GM19455 (cell line): ENCODE data around the gene HAO1.

Experiments
- ATAC-seq: cut with Tn5 transposase; IDR thresholded peaks from one replicate; pipeline ENCODE4 v1.9.1; 2021; ENCODE audit not compliant: unreplicated experiment

The HAO1 gene

DNA sequence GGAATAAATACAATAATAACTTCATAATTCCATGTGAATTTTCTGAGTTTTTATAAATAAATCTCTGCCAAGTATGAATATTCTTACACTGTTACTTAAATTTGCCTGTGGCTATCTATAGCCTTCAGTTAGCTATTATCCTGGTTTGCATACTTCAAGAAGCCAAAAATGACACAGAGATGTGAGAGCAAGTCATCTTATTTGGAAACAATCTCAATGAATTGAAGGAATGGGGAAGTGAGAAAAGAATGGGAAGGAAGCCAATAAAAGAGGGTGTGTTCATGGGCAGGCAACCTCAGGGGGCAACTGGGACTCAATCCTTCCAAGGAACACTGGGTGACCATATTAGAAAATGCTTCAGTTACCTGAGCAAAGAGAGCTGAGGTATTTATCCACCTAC, 9.9 kb downstream of the HAO1 start:
- no peak for ATAC-seq

- no peak for ATAC-seq
Observed at GRCh38 chr20:7926767-7927166, 13.5 kb downstream of the HAO1 start.

DNA sequence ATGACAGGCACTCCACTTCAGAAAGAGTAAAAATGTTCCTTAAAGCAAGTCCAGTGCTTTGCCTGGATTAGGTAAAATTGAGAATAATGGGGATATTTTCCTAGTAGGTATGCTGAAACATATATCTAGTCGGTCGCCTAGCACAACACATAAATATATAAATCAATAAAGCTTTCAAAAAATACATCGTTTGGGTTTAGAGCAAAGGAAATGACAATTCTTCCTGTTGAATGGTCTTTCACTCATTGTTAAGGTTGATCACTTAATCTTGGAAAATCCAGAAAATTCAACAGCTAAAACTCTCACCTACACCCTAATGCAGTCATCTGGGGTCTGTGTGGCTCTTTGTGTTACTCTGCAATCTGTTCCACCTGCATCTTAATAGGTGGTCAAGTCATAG, 13.9 kb downstream of the HAO1 start:
- no peak for ATAC-seq

DNA sequence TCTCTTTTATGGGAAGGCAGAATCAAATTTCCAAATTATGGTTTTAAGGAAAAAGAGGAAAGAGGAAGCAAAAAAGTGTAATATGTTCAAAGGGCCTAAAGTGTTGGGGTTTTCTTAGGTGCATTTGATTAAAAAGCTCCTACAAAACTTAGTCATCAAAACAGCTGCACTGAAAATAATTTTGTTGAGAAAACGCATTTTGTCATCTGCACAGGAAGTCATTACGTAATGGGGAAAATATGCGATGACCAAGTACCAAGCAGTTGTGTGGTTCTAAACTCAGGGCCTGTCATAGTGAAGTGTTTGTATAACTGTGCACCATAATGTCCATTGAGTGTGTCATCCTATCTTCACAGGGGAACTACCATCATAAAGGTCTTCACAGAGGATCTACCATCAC, 15.6 kb downstream of the HAO1 start:
- ATAC-seq = no peak

GRCh38 chr20:7916648-7917047, 23.6 kb downstream of the HAO1 start:
- ATAC-seq = no peak

DNA sequence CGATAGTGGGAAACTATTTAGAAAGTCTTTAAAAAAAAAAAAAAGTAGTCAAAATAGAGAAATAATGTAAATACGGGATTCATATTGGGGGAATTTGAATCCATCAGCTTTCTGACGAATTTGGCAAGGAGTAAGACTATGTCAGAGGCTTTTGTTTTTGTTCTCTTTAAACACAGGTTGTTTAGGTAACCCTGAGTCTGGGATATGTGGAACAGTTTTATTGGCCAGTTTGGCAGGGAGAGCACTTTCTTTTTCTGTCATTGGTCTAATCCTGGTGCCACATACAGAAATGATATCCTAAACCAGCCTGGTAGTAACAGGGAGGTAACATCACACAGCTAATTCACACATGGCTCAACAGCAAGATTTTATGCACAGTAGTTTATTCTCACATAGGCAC, 27.7 kb downstream of the HAO1 start:
- no peak for ATAC-seq

- no peak for ATAC-seq
Observed at GRCh38 chr20:7911586-7912330, 28.5 kb downstream of the HAO1 start.

DNA sequence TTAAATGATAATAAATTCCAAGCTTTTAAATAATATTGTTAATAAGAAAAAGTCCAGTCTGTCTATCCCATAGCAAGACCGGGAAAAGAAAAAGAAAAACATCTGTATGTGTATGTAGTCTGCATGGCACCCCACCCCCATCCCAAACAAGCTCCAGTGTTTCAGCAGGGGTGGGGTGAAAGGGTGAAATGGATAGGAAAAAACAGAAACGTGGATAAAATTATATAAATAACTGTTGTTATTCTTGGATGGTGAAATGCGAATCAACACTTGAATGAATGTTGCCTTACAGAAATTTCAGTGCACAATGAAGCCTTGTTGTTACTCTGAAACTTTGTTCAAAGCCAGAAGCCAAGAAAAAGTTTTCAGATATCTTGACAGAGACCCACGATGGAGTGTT, 31.4 kb downstream of the HAO1 start:
- no peak for ATAC-seq

DNA sequence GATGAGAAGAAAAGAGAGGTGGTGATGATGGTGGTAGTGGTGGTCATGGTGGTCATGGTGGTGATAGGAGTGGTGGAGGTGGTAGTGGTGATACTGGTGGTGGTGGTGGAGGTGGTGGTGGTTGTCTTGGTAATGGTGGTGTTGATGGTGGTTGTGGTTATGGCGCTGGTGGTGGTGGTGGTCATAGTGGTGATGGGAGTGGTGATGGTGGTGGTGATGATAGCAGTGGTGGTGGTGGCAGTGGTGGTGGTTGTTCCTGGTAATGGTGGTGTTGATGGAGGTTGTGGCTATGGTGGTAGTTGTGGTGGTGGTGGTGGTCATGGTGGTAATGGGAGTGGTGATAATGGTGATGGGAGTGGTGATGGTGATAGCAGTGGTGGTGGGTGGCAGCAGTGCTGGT, 36.8 kb downstream of the HAO1 start:
- no peak for ATAC-seq

DNA sequence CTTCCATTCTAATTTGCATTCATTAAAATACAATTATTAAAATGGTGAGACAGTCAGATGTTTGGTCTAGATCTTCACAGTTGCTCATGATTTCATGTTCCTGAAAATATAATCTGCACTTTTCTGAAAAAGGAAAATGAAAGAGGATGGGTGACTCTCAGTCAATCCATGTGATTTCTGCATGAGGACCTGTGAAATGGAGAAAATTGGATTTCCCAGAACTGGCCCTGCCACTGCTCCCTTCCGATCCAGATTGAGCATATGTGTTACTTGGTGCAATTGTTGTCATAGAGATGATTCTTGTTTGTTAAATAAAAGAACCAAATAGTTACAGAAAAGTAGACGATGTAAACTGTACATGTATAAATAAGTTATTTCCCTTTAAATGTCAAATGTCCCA, 37.4 kb downstream of the HAO1 start:
- ATAC-seq = no peak

GRCh38 chr20:7897781-7898364, 42.4 kb downstream of the HAO1 start:
- no peak for ATAC-seq

DNA sequence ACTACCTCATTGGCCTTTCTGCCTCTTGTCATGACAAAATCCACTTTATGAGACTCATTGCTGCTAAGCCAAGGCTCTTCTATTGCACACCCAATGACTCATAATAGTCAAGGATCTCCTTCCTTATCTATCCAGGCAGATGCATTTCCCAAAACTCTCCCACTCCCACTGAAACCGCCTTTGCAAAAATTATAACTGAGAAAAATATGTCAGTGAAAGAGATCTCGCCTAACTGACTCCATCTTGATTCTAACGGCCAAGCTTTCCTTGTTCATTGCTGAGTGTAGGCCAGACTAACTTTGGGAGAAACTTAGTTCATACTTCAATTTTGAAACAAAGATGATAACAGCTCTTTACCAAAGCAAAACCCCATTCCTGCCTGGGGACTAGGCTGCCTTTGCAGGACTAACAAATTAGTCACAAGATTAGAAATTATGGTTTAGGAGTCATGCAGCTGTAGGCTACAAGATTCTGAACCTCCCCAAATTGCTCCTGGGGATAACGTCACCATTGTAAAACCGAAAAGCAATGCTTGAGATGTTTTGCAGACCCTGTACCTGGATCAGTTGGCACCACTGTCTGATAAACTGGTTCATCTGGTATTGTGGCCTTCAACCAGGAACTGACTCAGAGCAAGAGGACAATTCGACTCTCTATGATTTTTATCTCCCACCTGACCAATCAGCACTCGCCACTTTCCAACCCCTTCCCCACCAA, 47.1 kb downstream of the HAO1 start:
- ATAC-seq = no peak

- ATAC-seq = no peak
Observed at GRCh38 chr20:7891705-7892104, 48.6 kb downstream of the HAO1 start.

DNA sequence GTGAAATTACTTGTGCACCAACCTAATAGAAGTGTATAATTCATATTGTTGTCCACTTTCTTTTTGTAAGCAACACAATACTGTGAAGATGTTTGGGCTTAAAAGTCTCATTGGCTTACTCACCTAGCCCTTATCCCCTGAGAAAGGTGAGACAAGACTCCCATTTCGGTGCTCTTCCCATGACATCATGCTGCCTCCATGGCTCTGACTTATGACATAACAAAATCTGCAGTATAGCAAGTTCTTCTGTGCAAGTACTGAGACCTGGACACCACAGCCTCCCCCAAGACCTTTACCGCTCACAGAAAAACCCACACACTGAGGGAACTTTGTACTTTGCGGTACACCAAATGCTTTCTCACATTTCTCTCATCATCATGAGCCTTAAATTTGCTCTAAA, 50.5 kb downstream of the HAO1 start:
- ATAC-seq = no peak

DNA sequence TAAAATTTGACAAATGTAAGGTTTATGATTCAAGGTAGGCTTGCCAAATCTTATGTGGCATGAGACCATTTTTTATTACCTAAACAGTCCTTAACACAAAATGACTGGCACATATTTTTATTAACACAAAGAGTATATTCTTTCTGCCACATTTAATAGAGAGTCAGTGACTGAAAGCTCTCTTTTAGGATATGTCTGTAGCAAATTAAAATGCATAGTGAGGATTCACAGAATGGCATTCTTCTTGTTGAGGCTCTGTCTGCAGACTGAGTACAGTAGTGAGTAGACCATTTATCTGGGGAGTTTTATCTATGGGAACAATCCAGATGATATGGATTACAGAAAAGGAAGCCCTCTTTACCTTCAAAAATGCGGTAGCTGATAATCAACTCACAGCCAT, 56.5 kb downstream of the HAO1 start:
- no peak for ATAC-seq

DNA sequence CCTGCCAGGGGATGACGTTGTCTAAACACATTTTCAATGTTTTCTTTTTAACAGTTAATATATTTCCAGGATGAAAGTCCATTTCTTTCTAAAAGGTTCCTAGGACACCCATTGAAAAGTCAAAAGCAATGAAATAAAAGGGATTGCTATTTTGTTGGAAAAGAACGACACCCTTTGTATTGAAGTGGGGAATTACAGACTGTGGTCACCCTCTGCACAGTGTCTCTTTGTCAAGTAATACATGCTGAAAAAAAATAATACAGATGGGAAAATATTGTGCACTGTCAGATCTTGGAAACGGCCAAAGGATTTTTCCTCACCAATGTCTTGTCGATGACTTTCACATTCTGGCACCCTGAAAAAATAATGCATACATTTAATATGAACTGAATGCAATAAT, 56.9 kb downstream of the HAO1 start:
- no peak for ATAC-seq

DNA sequence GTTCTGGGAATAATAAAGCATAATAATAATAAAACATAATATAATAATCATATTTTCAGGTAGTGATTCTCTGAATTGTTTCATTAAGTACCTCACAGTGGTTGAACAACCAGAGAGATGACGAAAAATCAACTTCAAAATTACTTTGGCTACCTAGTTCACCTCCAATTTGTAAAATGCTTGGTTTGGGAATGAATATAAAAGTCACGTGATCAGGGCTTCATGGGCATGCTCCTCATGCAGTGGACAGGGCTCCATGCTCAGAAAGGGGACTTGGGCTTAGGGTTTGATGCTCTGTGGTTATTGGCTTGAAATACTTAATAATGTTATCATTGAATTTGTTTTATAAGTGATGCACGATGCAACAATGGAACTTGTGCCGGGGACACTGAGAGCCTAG, 58.2 kb downstream of the HAO1 start:
- ATAC-seq = no peak

DNA sequence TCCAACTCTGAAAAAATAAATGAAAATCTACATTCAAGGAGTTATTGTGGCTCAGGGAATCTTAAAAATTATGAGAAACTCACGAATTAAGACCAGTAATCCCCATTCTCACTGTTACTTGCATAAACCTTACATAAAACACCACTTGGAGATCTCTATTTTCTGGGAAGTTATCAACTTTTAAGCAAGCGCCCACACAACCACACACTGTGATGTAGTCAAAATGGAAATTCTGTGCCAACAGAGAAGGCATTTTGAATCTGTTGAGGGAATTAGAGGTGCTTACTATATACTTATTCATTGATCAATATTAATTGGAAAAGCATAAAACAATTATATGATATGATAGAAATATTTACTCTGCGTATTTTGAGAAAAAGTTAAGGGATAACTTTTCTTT, 58.7 kb downstream of the HAO1 start:
- ATAC-seq = no peak

- ATAC-seq = no peak
Observed at GRCh38 chr20:7879883-7880282, 60.4 kb downstream of the HAO1 start.

GRCh38 chr20:7868108-7868507, 72.2 kb downstream of the HAO1 start:
- ATAC-seq = no peak

- no peak for ATAC-seq
Observed at GRCh38 chr20:7866285-7866684, 74.0 kb downstream of the HAO1 start.

GRCh38 chr20:7859356-7859802, 80.9 kb downstream of the HAO1 start:
- ATAC-seq = no peak
